Cerebellar nuclear complex (tissue), 1 donor: ENCODE data around the gene INTS15.
"Not testable (repeated sequence)": the region's sequence is repeated elsewhere in the genome, so short reads cannot be mapped to it uniquely, and the experiment has no call there.

Experiments
- DNase-seq, 2 experiments: peaks; one replicate each; lab custom pipeline; 2025; lab: John Stamatoyannopoulos, UW

The INTS15 gene

GRCh38 chr7:6618621-6619020 is 28.8 kb downstream of the INTS15 start:
- no peak for DNase-seq

- DNase-seq = no peak
Observed at GRCh38 chr7:6619961-6620360, 30.1 kb downstream of the INTS15 start.

GRCh38 chr7:6621195-6622133 is 31.6 kb downstream of the INTS15 start:
- DNase-seq = no peak

- DNase-seq = no peak
Observed at GRCh38 chr7:6622134-6622710, 32.4 kb downstream of the INTS15 start.

- DNase-seq = no peak
Observed at GRCh38 chr7:6623589-6624245, 33.9 kb downstream of the INTS15 start.

GRCh38 chr7:6624246-6624611 is 34.4 kb downstream of the INTS15 start:
- no peak for DNase-seq

- DNase-seq = no peak
Observed at GRCh38 chr7:6628045-6628444, 38.2 kb downstream of the INTS15 start.

GRCh38 chr7:6630007-6630849 is 40.4 kb downstream of the INTS15 start:
- no peak for DNase-seq

- no peak for DNase-seq
Observed at GRCh38 chr7:6631605-6632004, 41.8 kb downstream of the INTS15 start.

- DNase-seq = no peak
Observed at GRCh38 chr7:6634021-6634420, 44.2 kb downstream of the INTS15 start.

- DNase-seq = not testable (repeated sequence)
Observed at GRCh38 chr7:6634971-6635370, 45.1 kb downstream of the INTS15 start.

- no peak for DNase-seq
Observed at GRCh38 chr7:6636741-6637543, 47.1 kb downstream of the INTS15 start, which contains the start of gene ZNF316. TSS of gene ZNF316 (plus strand) at chr7:6637318. CDS start at chr7:6642410, 5,092 bp downstream.

- no peak for DNase-seq
Observed at GRCh38 chr7:6637544-6638229, 47.9 kb downstream of the INTS15 start.

- no peak for DNase-seq
Observed at GRCh38 chr7:6639032-6639431, 49.2 kb downstream of the INTS15 start.

- no peak for DNase-seq
Observed at GRCh38 chr7:6639627-6640026, 49.8 kb downstream of the INTS15 start.

- DNase-seq = no peak
Observed at GRCh38 chr7:6640246-6640721, 50.5 kb downstream of the INTS15 start.

GRCh38 chr7:6641305-6642035 is 51.6 kb downstream of the INTS15 start:
- DNase-seq = no peak

- no peak for DNase-seq
Observed at GRCh38 chr7:6642239-6642839, 52.5 kb downstream of the INTS15 start.
